AG08395 (cell line): Measurements from ENCODE around the gene CEP164.
"Not testable (repeated sequence)": the region's sequence is repeated elsewhere in the genome, so short reads cannot be mapped to it uniquely, and the experiment has no call there.

Source experiments
- DNase-seq: peaks from one replicate; pipeline ENCODE4 v3.0.0; 2012; ENCODE audit warnings: mixed read lengths, low spot score

CEP164 gene

DNA sequence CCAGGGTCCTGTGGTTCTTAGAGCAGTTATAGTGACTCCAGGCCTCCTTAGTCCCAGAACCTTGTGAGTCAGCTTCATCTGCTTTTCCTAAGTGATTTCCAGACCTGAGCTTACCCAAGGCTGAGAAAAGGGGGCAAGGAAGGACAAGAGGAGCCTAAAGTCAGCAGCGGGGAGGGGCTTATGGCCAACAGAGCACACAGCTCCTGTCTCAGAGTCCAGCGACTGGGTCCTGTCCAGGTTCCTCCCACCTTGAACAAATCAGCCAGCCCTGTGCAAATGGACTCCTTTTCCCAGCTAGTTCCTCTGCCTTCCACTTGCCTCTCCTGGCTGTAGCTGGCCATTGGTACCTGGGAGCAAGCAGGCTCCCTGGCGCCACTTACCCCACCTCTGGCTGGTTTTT, 22.5 kb upstream of the CEP164 start:
- DNase-seq: no peak

DNA sequence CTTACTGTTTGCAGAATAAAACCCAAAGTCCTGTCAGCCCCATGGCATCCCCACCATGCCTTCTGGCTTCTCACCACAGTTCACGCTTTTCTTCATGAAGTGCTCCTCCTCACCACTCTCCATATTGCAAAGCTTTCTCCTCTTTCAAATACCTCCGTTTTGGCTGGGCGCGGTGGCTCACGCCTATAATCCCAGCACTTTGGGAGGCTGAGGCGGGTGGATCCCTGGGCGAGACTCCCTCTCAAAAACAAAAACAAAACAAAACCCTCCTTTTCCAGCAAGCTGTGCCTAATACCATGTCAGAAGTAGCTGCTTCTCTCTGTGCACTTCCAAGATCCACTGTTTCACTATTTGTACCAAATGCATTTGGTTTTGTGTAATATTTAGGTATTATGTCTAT, 18.3 kb upstream of the CEP164 start:
- DNase-seq: no peak

DNA sequence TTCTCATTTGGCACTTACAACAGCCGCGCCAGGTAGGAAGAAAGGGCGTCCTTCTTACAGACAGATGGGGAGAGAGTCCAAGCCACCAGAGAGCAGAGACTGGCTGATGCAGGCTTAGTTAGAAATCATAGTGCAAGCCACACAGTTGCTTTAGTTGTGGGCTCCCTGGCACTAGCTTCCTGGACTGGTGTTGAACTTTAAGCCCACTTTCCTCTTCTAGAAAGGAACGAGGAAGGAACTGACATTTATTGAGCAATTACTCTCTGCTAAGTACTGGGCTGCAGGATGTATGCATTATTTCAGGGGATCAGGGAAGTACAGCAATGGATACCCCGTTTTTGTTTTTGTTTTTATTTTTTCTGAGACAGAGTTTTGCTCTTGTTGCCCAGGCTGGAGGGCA, 14.6 kb upstream of the CEP164 start:
- DNase-seq: no peak

DNA sequence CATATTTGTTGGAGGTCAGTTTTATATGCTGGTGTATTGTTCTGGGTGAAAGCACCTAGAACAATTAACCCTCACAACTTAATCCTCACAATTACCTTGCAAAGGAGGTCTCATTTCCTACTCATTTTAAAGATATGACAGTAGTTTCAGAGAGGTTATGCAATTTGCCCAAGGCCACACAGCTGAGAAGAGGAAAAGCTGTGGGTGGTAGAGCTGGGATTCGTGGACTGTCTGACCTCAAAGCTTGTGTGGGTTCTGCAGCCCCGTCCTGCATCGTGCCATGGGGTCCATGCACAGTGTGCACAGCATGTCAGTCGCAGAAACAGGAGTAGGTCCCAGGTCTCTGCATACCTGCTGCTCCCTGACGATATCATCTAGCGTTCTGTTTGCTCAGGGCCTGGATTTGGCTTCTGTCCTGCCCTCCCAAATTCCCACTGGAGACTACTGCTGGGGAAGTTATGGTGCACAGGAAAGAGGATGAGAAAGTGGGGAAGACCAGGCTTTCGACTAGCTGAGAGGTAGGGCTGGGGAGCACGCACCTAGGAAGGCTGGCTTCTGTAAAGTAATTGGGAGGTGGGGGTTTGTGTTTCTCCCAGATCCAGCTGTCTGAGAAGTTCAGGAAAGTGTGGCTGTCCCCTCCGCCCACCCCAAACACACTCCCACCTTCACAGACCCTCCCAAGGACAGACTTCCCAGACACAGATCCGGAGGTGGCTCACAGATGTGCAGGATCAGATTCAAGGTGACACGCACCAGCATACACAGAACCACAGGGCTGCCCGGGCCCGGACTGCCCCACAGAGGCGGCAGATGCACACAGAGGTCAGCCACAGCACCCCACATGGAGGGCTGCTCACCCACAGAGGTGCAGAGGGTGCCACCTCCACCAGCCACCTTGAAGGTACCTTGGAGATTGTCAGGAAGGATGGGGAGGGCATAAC, 13.6 kb upstream of the CEP164 start:
- no peak for DNase-seq

DNA sequence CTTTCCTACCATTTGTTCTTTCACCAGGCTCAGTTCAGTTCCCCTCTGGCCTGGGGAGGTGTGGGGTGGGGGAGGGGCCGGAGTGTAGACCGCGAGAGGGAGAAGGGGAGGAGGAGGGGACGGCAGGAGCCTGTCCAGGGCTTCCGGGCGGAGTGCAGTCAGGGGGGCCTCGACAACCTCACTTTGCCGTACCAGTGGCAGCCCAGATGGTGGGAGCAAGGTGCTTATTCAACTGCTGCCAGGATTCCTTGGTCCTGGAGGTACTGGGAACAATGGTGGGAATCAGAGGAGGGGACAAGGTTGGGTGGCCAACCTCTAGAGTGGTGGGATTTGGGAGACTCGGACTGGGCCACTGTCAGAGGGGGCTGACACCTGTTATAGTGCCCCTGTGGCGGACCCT, 12.8 kb upstream of the CEP164 start:
- DNase-seq: no peak

DNA sequence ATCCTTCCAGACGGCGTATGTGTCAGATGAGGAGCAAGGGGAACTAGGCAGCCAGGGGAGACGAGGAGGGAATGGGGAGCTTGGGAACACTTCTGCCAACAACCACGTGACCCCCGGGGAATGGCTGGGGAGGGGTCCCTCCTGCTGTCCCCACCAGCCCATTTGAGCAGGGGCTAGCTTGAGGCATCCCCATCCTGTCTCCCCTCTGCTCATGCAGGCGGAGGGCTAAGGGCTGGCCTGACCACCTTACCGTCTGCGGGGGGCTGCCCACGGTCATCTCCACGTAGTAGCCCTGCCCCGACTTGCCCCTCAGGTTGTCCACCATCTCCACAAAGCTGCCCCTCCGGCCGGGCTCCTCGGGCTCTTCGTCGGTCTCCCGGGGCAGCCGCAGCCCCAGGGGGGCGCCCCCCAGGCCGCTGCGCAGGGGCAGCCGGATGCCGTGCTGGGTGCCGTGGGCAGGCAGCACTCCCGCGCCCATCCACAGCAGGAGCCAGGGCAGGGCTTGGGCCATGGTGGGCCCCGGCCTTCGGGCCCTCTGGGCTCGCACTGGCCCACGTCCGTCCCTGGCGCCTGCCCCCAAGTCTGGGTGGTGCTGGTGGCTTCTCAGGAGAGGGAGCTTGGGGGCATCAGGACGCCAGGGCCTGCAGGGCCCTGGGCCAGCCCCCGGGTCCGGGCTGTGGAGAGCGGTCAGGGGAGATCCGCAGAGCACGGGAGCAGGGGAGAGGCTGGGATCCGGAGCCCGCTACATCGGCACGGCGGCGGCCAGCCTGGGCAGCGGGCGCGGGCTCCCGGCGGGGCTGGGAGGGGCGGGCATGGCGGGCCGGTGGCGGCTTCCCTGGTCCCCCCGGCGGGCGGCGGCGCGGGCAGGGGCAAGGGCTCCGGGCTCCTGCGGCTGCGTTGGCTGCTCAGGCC, 12.1 kb upstream of the CEP164 start:
- no peak for DNase-seq

DNA sequence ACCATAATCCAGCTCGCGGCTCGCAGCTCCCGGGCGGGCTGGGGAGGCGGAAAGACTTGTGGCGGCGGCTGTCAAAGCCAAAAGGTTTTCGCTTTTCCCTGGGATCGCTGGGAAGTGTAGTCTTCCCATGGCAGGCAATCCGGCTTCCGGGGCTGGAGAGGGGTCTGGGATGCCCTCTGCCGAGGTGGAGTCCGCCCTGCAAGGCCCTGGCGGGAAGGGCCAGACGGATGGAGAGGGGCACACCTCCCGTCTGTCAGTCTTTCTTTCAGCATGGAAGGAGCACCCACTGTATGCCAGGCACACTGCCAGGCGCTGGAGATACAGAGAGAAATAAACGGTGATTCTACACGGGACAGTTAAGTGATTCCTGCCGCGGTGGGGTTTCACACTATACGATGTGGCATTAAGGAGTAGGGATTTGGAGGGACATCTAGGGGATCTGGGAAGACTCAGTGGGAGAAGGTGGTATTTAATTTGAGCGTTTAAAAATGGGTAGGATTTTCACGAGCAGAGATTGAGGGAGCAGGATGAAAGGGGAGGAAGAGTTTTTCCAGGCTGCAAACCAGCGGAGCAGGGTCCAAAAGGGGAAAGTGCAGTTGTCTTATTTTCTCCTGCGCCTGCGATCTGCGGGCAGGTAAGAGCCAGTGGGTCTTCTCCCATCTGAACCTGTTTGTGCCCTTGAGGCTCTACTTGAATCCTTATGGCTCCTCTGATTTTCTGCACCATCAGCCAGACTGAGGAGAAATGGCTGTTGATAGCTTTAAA, 11.3 kb upstream of the CEP164 start, which contains the start of gene BACE1:
Gene BACE1 (minus strand): TSS at position 60 of the 765 bp plus-strand sequence. CDS start 461 bp downstream, outside the sequence.
- peak; percentile 91 for DNase-seq

DNA sequence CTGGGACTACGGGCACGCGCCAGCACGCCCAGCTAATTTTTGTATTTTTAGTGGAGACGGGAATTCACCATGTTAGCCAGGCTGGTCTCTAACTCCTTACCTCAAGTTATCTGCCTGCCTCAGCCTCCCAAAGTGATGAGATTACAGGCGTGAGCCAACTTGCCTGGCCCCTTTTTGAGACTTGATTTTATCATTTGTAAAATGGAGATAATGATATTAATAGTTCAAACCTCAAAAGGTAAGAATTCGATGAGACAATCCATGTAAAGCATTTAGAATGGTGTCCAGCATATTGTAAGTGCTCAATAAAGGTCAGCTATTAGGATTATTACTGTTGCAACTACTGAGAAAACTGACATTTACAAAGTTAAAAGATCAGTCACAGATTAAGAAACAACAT, 8.9 kb upstream of the CEP164 start:
- DNase-seq: no peak

DNA sequence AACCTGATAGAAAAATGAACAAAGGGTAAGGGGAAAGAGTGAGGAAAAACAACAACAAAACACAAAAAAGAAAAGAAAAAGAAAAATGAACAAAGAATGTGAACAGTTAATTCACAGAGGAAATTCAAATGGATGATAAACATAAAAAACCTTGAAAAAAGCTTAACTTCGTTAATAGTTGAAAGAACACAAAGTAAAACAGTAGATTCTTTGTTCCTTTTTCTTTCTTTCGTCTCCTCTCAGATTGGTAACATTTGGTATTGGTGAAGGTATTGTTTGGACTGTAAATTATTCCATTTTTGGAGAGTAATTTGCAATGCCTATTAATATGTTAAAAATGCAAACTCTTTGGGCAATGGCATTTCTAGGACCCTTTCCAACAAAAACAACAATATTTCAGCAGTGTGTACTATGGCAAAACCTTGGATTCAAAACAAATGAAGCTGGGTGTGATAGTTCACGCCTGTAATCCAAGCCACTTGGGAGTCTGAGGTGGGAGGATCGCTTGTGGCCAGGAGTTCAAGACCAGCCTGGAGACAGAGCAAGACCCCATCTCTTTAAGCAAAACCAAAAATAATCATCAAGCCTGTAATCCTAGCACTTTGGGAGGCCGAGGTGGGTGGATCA, 8.3 kb upstream of the CEP164 start:
- DNase-seq: peak; percentile 33

DNA sequence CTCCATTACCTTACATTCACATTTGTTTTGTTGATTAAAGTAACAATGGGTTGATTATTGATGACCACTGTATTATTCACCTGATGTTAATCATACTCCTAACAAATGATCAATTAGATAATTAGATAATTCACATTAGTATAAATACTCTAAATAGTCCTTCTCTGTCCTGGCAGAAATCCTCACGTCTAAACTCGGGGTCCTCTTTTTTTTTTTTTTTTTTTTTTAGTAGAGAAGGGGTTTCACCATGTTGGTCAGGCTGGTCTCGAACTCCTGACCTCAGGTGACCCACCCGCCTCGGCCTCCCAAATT, 443 bp upstream of the CEP164 start:
- DNase-seq: not testable (repeated sequence)

DNA sequence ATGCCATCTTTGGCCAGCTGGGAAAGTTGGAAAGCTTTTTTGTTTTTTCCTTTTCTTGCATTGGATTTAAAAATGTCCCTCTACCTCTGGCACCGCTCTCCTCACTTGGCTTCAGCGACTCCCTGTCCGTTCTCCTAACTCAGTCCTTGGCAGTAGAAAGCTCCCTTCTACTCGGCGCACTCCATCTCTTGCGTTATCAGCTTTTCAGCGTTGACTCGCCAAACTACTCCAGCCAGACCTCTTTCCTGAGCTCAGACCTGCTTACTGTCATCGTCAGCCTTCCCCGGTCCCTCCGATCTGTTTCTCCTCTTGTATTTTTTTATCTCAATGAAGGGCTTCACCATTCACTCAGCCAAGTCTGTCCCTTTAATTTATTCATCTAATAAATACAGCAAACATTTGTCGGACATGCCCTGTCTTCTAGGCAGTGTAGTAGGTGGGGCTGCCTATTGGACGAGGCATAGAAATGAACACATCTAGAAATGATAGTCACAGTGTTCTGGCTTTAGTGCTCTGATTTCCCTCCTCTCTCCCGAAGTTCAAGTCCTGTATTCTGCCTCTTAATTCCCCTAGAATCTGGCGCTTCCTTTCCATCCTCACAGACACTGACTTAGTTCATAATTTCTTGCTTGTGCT, 839 bp downstream of the CEP164 start:
- DNase-seq: peak; percentile 50

DNA sequence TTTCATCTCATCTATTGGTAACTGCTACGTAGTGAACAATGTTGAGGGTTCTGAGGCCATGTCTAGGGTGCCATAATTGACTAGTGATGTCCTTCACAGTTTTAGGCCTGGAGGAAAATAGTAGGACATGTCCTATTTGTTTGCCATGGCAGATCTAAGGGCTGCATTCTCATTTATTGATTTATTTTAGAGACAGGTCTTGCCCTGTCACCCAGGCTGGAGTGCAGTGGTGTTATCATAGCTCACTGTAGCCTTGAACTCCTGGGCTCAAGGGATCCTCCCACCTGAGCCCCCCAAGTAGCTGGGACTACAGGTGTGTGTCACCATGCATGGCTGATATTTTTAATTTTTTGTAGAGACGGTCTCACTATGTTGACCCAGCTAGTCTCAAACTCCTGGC, 5.2 kb downstream of the CEP164 start:
- DNase-seq: no peak

DNA sequence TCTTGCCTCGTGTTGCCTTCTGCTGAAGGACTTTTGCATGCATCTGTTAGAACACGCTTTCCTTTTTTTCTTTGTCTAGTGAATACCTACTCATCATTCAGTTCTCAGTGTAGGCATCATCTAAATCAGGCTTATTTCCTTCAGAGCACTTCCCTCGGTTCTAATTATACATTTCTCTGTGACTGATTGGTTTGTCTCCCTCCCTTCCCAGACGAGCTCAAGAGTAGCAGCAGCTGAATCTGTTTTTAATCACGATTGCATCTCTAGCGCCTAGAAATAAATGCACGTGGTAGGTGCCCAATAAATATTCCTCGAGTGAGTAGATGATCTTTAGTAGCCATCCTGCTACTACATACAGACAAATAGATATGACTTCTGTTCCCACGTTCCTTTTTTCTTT, 6.3 kb downstream of the CEP164 start:
- no peak for DNase-seq

DNA sequence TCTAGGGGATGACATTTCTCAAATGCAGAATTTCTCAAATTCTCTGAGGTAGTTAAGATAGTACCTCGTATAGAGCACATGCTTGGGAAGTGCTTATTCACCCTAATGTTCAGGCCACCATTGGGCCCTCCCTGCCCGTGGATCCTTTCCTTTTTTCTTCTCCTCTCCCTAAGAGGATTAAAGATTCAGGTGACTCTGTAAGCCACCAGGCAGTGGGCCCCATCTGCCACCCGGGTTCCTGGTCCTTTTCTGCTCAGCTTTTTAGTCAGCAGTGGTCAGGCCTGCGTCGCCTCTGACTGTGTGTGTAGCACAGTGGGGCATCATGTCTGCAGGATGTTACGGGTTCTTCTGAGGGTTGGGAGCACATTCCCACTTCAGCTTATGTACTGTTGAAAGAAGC, 7.2 kb downstream of the CEP164 start:
- no peak for DNase-seq

DNA sequence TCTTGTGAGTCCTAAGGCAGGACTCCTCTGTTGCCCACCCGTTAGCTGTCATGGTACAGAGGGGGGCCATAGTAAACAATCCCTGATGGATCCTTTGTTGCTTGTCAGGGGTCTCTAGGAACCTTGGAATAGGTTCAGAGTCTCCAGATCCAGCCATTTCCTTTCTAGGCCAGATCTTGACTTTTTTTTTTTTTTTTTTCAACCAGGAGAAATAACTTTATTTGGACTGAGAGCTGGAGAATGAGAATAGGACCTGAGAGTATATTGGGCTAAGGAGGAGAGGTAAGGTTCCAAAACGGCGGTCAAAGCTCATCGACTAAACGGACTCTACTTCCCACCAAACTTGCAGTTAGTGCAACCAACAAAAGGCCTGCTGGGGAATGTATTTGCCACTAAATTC, 7.7 kb downstream of the CEP164 start:
- DNase-seq: no peak

DNA sequence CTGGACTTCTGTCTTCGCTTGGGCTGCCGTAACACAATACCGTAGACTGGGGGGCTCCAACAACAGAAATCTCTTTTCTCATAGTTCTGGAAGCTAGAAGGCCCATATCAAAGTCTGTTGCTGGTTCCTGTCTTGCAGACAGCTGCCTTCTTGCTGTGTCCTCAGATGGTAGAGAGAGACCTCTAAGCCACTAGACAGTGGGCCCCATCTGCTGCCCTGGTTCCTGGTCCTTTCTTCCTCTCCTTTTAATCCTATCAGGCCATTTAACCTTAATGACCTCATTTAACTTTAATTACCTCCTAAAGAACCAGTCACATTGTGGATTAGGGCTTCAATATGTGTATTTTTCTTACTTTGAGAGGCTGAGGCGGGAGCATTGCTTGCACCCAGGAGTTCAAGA, 9.4 kb downstream of the CEP164 start:
- no peak for DNase-seq

DNA sequence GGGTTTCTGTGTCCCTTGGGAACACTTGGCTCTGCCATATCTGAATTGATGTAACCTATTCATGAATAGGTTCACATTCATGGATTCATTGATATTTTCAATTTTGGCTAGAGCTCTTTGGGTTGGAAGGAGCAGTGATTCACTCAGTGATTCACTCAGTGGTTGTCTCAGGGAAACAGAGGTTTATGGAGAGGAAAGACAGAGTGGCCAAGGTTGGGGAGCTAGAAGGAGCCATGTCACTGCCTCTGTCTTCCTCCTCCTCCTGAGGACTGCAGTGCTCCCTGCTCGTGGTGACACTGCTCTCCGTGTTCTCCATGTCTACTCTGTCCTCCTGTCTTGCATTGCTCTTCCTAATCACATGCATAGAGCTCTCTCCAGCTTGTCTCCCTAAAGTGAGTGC, 17.4 kb downstream of the CEP164 start:
- DNase-seq: peak; percentile 45

DNA sequence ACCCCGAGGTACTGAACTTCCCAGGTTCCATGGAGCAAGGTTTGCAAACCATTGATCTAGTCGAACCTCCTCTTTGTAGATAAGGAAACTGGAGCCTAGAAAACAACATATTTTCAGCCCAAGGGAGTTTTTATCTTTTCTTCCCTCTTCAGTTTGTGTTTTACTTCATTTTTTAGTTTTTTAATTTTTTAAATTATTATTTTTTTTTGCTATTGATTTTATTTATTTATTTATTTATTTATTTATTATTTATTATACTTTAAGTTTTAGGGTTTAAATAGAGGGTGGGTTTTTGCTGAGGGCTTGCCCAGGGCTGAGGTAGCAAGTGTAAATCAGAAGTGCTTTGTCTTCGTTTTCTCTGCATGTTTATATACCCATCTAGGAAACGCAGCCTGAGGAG, 26.9 kb downstream of the CEP164 start:
- no peak for DNase-seq

DNA sequence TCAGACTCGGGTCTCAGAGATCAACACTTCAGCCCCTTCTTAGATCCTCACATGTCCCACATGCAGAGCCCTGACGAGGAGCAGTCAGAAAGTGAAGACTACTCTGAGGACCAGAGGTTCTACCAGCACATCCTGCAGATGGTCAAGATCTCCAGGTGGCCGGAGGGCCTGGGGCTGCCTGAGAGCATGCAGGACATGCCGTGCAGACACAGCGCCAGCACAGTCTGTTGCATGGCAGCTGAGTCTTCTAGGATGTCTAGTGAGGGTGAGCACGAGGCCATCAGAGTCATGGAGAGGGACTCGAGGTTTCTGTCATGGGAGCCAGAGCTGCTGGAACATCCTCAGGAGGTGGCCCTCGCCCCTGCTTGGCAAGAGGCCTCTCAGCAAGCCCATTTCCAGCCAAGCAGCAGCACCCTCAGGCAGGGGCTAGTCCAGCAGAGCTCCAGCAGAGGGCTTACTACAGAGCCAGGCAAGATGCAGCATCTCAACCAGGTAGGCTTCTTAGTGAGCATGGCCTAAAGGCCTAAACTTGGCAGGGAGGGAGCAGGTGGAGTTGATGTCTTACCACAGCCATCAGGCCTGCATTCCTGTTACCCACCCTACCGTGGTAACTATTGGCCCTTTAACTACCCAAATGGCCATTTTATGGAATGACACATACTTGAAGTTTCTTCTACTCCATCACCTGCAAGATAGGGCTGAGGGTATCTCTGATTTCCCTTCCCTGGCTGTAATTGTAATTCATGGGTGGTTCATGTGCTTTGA, 28.7 kb downstream of the CEP164 start:
- DNase-seq: no peak

DNA sequence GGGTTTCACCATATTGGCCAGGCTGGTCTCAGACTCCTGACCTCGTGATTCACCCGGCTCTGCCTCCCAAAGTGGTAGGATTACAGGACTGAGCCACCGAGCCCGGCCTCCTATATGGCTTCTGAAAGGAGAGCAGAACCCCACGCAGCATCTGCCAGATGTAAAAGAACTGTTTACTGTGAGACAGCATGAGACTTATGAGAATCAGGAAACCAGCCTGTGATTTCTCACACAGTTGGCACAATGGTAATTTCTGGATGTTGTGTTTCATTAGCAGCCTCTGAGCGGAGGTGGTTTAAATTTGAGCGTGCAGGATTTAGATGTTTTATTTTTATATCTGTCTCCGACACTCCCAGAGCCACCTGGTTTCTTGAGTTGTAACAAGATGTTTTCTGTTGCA, 33.8 kb downstream of the CEP164 start:
- DNase-seq: no peak

DNA sequence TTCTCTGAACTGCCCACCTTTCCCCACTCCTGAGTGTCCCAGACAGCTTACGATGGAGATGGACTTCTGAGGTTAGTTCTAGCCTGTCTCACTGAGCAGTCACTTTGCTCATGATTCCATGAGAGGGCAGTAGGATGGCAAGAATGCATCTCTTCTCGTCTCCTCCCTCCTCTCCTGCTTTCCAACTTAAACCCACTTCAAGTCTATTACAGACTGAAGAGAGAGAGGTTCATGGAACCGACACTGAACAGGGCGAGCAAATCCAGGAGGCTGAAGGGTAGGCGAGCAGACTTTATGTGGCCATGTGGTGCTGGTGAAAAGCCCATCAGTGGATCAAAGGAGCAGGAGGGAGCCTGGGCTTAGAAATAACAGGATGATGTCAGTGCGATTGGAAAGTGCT, 38.6 kb downstream of the CEP164 start:
- no peak for DNase-seq
